IPS-11a (cell line): ENCODE measurements around the gene ANLN.
"Not testable (repeated sequence)": the region's sequence is repeated elsewhere in the genome, so short reads cannot be mapped to it uniquely, and the experiment has no call there.

Source experiments
- H3K4me3 ChIP-seq: one replicate; pipeline ENCODE4 v1.5.1; 2013; ENCODE audit warnings: low read depth, low read length, control low read depth

ANLN gene

GRCh38 chr7:36497176-36497575, 107.5 kb downstream of the ANLN start:
- not testable (repeated sequence) for H3K4me3 ChIP-seq

DNA sequence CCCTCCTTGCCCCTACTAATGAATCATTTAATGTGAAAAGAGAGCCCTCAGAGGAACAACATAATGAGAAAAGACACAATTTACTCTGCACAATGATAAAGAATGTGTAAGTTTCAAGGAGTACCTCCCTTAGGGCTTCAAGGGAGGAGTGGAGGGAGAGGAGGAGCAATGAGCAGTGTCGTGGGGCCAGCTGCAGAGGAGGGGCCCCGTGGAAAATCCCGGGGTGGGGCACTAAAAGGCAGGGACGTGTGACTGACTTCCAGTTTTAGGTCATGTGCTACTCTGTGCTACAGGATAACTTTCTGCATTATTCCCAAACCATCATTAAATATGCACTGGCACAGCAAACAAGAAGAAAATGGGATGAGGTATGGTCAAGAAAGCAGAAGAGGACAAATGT, 108.1 kb downstream of the ANLN start:
- H3K4me3 ChIP-seq, result no peak overlapping the region
